Activated CD8-positive, alpha-beta T cell treated with anti-CD3 and anti-CD28 coated beads for 36 hours (primary cell): ENCODE results near the gene LSM14A. TPM values are rescaled to one million over a fixed set of nuclear protein-coding genes. Genes with fewer than 3 reads are reported as not detected.
A peak's percentile ranks its signal among the peaks of the same experiment; 100 is the strongest.

Source experiments
- ATAC-seq: fragments of 200-7000 bp; cut with Tn5 transposase; one replicate; pipeline ENCODE4 v1.10.0; 2021; ENCODE audit warnings: mild to moderate bottlenecking, moderate library complexity
- CTCF ChIA-PET: fragments of 350-600 bp; sonication (Branson Sonifier 250); formaldehyde crosslinking; loops from one replicate; lab custom pipeline; 2021; ENCODE audit warnings: antibody characterized with exemption; lab: Charles Lee
- POLR2A ChIA-PET: fragments of 350-600 bp; sonication (Branson Sonifier 250); formaldehyde crosslinking; loops from one replicate; lab custom pipeline; 2021; ENCODE audit warnings: antibody characterized with exemption; lab: Charles Lee
- DNase-seq: peaks from one replicate; pipeline ENCODE4 v3.0.0-alpha.2; 2020
- H3K27ac Mint-ChIP-seq: one replicate; pipeline ENCODE4 v1.8.0; 2021; ENCODE audit warnings: mild to moderate bottlenecking, mixed read lengths
- H3K27me3 Mint-ChIP-seq: one replicate; pipeline ENCODE4 v1.8.0; 2021; ENCODE audit warnings: mixed read lengths
- H3K36me3 Mint-ChIP-seq: one replicate; pipeline ENCODE4 v1.8.0; 2021; ENCODE audit warnings: low read depth, mixed read lengths
- H3K4me1 Mint-ChIP-seq: one replicate; pipeline ENCODE4 v1.8.0; 2021; ENCODE audit warnings: low read depth, mixed read lengths
- H3K4me3 Mint-ChIP-seq: one replicate; pipeline ENCODE4 v1.8.0; 2021; ENCODE audit warnings: mild to moderate bottlenecking, moderate library complexity, mixed read lengths
- H3K9me3 Mint-ChIP-seq: one replicate; pipeline ENCODE4 v1.8.0; 2021; ENCODE audit warnings: mixed read lengths
- CTCF ChIP-seq: fragments of 200-600 bp; IDR thresholded peaks from one replicate; pipeline ENCODE4 v1.8.0; 2022; ENCODE audit warnings: antibody characterized with exemption, mild to moderate bottlenecking
- intact Hi-C: fragments of 100-400 bp; cut with micrococcal nuclease; formaldehyde crosslinking; loops from one replicate; pipeline ENCODE4 v1.10.0; 2022
- total RNA-seq, 2 experiments: library from RNA; stranded (reverse); gene quantifications; one replicate each; pipeline ENCODE4 v1.2.3, GENCODE V29; 2021

Gene LSM14A
- total RNA-seq, 2 experiments from 2014 or later = 98.6 to 99.3 TPM

- ChIA-PET CTCF (interaction anchor here (0.7 to 2.5 kb wide), 8 partner anchors 11 to 113 kb away, joined by 3 to 15 read pairs (median 6); no protein-coding TSS in a partner anchor), POLR2A (interaction anchor here (0.7 to 1.6 kb wide), 5 partner anchors 12 to 132 kb away, joined by 3 to 8 read pairs (median 4); partner anchors contain the start of gene GPI)
- Mint-ChIP-seq H3K4me3 (peak overlapping the region; percentile 14), H3K36me3 (peaks cover 19% of the 10 kb centered on the region), H3K4me1 (peaks cover 20% of the 10 kb centered on the region), H3K27ac (peak overlapping the region; percentile 79), H3K9me3 (peaks cover 5% of the 10 kb centered on the region), H3K27me3 (no peaks in the 10 kb centered on the region)
- TF ChIP-seq CTCF = no peak
- DNase-seq (peak; percentile 44), ATAC-seq (peak; percentile 89)
- intact Hi-C loops = no loop called here
These were observed 60.5 kb downstream of the LSM14A start for GRCh38 chr19:34232566-34233481.

- ATAC-seq = no peak
- ChIA-PET POLR2A (no interaction called here), CTCF (interaction anchor here (0.6 to 1.9 kb wide), 2 partner anchors 9 to 111 kb away, joined by 3 to 5 read pairs; no protein-coding TSS in a partner anchor)
- TF ChIP-seq CTCF = no peak
- Mint-ChIP-seq H3K27ac (no peak overlapping the region), H3K27me3 (no peaks in the 10 kb centered on the region), H3K9me3 (peaks cover 5% of the 10 kb centered on the region), H3K4me1 (peaks cover 20% of the 10 kb centered on the region), H3K36me3 (peaks cover 8% of the 10 kb centered on the region), H3K4me3 (no peak overlapping the region)
- intact Hi-C loops = no loop called here
- no peak for DNase-seq
These were observed 63.2 kb downstream of the LSM14A start for GRCh38 chr19:34235425-34235940.

GRCh38 chr19:34236035-34236987, 64.0 kb downstream of the LSM14A start:
- Mint-ChIP-seq H3K9me3 (peaks cover 5% of the 10 kb centered on the region), H3K36me3 (peaks cover 8% of the 10 kb centered on the region), H3K4me1 (peaks cover 20% of the 10 kb centered on the region), H3K27ac (no peak overlapping the region), H3K4me3 (no peak overlapping the region), H3K27me3 (no peaks in the 10 kb centered on the region)
- POLR2A ChIA-PET = interaction anchor here (1.8 kb wide), 1 partner anchor 11 kb away, joined by 4 read pairs; no protein-coding TSS in a partner anchor
- TF ChIP-seq CTCF = no peak
- CTCF ChIA-PET = interaction anchor here (1.9 kb wide), 1 partner anchor 110 kb away, joined by 5 read pairs; no protein-coding TSS in a partner anchor
- intact Hi-C loops = no loop called here
- ATAC-seq (no peak), DNase-seq (no peak)

- intact Hi-C loops = no loop called here
- no peaks in the 10 kb centered on the region for H3K27me3 Mint-ChIP-seq
- H3K36me3 Mint-ChIP-seq = peaks cover 8% of the 10 kb centered on the region
- no peak for DNase-seq
- ChIA-PET POLR2A (interaction anchor here (1.8 kb wide), 1 partner anchor 12 kb away, joined by 4 read pairs; no protein-coding TSS in a partner anchor), CTCF (interaction anchor here (0.9 kb wide), 1 partner anchor 101 kb away, joined by 3 read pairs; no protein-coding TSS in a partner anchor)
- TF ChIP-seq CTCF = no peak
- no peak overlapping the region for H3K4me3 Mint-ChIP-seq
- no peak for ATAC-seq
- no peak overlapping the region for H3K27ac Mint-ChIP-seq
- peaks cover 5% of the 10 kb centered on the region for H3K9me3 Mint-ChIP-seq
- peaks cover 14% of the 10 kb centered on the region for H3K4me1 Mint-ChIP-seq
These were observed 65.0 kb downstream of the LSM14A start for GRCh38 chr19:34237283-34237682.
